ENCODE results near the gene NAA25.

The NAA25 gene

DNA sequence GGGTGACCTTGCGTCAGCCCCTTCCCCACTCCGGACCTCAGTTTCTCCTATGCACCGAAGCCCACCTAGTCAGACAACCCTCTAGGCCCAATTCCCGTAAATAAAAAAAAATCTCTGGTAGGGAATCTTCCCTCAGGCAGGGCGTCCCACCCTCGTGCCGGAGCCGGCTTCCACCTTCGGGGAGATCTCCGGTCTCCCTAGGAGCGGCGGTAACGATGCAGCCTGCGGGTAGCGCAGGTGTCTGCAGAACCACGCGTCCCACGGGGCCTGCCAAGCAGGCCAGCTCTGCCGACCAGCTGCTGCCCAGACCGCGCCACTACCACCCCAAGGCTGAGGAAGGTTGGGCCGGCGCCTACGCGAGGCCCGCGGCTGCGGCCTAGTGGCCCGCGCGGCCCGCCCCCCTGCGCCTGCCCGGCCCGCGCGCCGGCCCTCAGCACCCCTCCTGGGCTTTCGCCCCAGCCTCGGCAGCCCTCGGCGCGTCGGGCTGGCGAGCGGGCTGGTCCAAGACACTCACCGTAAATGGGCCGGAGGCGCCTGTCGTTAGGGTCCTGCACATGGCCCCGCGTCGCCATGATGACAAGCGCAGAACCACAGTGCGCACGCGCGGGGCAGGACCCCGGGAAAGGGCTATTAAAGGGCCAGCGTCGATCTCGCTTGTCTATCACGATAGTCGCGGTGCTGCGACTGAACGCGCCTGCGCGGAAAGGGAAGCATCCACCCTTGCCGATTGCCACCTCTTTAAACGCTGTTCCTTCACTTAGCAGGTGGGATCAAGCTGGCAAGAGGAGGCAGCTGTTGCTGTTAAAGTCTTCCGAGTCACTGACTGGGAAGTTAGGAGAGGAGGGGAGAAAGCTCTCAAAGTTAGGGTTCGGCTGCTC, at the start of gene NAA25:
Gene NAA25 (minus strand): TSS at position 582 of the 878 bp plus-strand sequence. CDS start 10 bp downstream, at position 572.
- peak; percentile 92 for DNase-seq (ENCODE audit: low spot score)

DNA sequence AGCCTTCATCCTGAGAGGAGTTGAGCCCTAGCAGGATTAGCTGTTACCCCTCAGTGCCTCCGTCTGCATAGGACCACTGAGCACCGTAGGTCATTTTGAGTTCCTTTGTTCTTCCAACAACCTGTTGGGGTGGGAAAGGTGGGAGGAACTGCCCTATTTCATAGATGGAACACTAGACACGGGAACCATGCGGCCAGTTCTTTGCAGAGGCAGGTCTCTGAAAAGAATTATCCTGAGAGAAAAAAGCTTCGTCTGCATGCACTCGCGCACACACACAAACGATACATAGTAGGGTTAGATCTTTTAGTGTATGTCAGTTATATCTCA, 45.3 kb upstream of the NAA25 start:
- DNase-seq (ENCODE audit: low spot score) = no peak

DNA sequence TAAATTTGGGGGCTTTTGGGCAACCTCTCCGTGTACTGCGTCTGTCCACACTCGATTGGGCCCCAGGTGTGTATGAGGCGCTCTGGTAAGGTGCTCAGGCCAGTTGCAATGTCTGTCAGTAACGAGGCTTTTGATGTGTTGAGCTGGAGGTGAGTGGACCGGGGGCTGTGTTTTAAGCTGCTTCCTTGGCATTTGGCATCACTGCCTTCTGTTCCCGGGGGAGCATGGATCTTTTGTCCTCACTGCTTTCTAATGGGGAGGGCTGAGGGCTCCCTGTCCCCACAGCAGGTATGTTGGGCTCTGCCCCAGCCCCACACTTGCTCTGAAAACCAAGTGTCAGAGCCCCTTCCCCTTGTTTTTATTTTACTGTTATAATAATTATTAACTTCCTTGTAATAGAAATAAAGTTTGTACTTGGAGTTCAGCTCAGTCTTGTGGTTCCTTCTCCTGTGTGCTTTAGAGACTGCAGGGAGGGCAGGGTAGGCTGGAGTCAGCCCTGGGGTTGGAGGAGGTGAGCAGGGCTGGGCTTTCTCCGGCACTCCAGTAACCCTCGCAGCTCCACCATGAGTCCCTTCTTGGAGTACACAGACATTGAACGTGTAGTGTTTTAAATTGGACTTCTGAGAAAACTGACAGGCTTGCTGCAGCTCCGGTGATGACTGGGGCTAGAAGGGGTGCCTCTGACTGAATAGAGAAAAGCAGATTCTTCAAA, 44.8 kb upstream of the NAA25 start:
- no peak for DNase-seq (ENCODE audit: low spot score)

DNA sequence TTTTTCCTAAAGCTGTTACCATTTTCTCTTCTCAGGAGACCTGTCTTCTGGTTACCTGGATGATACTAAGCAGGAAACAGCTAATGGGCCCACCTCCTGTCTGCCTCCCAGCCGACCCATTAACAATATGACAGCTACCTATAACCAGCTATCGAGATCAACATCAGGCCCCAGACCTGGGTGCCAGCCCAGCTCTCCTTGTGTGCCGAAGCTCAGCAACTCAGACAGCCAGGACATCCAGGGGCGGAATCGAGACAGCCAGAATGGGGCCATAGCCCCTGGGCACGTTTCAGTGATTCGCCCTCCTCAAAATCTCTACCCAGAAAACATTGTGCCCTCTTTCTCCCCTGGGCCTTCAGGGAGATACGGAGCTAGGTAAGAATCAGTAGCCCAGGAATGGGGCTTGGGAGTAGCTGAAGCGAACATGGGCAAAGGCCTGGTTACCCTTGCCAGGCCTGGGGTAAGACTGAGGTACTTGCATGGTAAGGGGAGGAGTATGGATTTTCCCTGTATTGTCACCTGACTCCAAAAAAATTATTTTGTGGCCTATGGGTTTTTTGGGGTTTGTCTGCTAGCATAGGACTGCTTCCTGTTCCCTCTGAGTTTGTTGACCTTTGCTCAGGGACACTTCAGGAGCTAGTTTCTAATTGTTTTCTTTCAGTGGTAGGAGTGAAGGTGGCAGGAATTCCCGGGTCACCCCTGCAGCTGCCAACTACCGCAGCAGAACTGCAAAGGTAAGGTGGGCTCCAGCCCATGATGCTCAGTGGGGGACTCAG, 43.4 kb upstream of the NAA25 start:
- no peak for DNase-seq (ENCODE audit: low spot score)

DNA sequence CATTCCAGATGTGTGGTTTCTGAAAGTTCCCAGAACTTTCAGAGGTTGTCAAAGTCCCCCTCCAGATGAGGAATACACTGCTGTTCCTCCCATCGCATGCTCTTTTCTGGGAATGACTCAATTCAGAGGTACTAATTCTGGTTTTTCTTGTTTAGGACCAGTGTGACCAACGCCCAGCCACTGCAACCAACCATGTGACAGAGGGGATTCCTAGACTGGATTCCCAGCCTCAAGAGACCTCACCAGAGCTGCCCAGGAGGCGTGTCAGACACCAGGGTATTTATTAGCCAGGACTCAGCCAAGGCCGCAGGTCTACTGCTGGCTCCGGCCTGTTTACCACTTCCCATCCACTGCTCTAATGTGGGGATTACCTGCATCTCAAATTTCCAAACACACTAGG, 41.0 kb upstream of the NAA25 start:
- no peak for DNase-seq (ENCODE audit: low spot score)

DNA sequence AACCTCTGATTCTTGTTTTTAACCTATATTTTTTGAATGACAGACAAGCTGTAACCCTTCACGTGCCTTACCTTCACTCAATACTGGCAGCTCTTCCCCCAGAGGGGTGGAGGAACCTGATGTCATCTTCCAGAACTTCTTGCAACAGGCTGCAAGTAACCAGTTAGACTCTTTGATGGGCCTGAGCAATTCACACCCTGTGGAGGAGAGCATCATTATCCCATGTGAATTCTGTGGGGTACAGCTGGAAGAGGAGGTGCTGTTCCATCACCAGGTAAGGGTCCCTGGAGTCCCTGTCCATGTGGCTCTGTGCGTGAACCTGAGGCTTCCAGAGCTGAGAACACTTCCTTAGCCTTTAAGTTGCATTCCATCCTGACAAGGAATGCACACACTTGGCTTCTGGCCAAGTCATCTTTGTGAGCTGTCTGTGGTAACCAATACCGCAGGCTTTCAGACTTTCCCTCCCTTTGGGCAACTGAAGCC, 39.5 kb upstream of the NAA25 start:
- DNase-seq (ENCODE audit: low spot score) = no peak

DNA sequence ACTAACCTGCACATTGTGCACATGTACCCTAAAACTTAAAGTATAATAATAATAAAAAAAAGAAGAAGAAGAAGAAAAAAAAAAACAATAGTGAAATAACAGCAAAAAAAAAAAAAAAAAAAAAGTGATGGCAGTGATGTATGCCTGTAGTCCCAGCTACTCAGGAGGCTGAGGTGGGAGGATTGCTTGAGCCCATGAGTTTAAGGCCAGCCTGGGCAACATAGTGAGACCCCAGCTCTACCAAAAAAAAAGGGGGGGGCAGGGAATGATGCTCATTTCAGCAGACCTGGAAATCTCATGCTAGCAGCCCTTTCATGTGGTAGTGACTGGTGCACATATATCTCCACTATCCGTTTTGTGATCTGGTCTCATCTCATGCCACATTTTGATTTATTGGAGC, 37.5 kb upstream of the NAA25 start:
- DNase-seq (ENCODE audit: low spot score) = no peak

DNA sequence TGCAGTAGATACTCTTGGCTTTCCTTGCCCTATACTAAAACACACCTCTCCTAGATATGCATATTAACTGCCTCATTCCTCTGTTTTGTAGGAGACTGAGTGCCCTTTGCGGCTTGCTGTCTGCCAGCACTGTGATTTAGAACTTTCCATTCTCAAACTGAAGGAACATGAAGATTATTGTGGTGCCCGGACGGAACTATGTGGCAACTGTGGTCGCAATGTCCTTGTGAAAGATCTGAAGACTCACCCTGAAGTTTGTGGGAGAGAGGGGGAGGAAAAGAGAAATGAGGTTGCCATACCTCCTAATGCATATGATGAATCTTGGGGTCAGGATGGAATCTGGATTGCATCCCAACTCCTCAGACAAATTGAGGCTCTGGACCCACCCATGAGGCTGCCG, 32.1 kb upstream of the NAA25 start:
- no peak for DNase-seq (ENCODE audit: low spot score)

DNA sequence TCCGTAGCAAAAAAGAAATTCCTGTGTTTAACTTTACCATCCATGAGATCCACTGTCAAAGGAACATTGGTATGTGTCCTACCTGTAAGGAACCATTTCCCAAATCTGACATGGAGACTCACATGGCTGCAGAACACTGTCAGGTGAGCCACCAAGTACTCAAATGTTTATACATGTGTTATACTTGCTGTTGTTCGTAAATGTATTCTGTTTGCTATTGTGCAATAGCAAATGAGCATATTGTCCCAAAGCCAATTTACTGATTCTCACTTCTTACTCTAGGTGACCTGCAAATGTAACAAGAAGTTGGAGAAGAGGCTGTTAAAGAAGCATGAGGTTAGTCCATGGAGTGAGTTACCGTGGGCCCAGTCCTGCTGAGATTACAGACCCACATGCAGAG, 26.1 kb upstream of the NAA25 start:
- no peak for DNase-seq (ENCODE audit: low spot score)

DNA sequence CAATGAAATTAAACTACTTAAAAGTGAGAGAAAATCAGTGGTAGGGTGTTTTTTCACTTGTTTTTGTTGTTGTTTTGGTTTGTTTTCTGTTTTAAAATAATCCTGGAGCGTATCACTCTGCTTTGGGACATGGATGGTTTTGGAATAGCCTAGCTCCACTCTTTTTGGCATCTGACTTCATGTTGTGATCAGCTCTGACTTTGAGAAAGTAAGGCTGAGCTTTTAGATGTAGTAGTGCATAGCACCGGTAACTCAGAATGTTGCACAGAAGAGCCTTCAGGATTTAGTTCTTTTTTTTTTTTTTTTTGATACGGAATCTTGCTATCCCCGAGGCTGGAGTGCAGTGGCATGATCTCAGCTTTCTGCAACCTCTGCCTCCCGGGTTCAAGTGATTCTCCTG, 24.8 kb upstream of the NAA25 start:
- DNase-seq (ENCODE audit: low spot score) = no peak

DNA sequence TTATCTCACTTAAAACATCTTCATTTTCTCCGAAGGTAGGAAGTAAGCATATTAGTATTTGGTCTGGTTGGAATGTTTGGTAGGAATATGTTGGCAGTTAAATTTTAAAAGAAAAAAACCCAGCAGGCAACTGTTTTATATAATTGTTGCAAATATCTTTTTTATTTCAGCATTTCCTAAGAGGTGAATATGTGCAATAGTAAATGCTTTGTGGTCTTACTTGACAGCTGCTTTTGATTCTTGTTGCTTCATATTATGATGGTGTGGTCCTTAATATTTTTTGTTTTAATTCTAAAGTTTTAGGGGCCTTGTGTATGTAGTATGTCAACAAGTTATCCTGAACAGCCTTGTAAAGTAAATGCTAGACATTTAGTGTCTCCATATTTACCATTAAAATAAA, 23.1 kb upstream of the NAA25 start:
- DNase-seq (ENCODE audit: low spot score) = no peak

DNA sequence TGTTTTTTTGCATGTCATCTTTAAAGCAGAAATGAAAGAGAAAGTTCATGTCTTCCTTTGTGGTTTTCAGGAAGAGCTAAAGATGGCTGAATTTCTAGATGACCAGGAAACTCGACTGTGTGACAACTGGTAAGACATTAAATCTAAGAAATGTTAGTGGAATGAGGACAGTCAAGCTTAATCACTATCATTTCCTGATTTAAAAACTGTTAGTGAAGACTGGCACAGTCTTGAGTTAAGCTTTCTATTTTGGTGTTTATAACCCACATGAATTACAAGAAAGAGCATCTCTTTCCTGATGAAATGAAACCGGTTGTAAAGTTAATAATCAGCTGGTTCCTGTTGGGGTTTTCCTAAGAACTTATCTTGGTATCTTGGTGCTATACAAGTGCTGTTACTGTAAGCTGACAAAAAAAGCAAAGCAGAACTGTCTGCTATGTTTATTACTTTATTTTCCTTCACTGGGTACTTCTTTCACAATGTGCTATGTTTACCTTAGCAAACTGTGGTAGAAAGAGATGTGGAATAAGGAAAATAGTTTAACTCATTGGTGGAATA, 21.9 kb upstream of the NAA25 start:
- no peak for DNase-seq (ENCODE audit: low spot score)

DNA sequence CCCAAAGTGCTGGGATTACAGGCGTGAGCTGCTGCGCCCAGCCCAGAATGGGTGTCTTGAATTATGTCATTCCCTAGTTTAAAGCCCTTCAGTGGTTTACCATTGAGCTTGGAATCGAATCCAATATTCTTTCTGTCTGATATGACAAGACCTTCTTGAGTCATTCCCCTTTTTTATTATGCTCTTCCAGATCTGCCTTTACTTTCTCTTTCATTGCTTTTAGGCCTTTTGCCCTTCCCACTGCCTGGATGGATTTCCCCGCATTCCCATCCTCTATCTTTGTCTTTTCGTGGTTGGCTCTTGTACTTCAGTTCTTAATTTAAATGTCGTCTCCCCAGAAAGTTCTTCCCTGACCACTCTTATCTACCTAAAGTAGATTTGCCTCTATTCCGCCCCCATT, 18.3 kb upstream of the NAA25 start:
- no peak for DNase-seq (ENCODE audit: low spot score)

DNA sequence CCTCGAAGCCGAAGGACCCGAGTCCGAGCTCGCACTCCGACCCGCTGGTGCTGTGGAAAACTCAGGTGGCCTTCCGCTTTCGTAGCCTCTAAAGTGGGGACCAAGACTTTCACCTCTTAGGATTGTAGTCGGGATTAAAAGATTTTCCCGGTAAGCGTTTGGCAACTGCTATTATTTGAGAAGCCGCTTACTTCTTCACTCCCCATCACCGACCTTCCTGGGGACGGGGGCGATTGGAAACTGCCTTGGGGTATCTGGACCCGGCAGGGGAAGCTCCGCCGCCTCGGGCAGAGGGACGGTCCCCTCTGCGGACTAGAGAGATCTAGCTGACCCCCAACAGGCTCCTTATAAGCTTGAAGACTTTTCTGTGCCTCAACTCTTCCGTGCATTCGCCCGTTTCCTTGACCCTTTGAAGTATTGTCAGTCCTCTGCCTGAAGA, 17.4 kb upstream of the NAA25 start:
- no peak for DNase-seq (ENCODE audit: low spot score)

DNA sequence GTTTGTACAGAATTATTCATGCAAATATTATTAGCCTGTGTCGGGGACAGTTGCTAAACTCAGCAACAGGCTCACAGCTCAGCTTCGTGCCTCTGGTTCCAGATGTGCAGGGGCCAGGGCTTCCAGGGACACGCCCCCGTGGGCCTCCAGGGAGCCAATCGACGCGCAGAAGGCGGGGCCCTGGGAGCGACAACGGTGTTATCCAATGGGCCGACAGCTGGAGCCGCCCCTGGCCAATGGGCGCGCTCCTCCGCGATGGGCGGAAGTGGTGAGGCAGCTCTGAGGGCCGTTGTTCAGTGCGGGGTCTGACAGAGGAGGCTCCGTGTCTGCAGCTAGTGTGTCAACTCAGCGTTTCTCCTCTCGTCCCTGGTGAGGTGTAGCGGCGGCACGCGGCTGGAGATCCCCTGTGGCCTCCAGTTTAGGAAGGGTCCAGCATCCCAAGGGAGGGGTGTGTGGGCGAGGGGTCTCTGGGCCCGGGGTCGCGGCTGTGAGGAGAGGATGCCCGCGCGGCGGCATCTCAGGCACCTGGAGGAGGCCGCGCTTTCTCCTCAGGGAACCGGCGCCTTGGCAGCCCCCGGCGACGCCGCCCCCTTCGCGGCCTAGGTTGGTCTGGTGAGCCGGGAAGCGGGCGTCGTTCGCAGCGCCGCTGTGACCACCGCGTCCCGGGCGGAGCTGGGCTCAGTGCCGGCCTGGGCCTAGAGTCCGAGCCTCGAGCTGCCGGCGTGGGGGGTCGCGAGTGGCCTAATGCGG, 16.8 kb upstream of the NAA25 start, which contains the start of gene TRAFD1:
Gene TRAFD1 (plus strand): TSS at position 311 of the 750 bp plus-strand sequence. CDS start 4,963 bp downstream, outside the sequence.
- DNase-seq (ENCODE audit: low spot score) = peak; percentile 97

DNA sequence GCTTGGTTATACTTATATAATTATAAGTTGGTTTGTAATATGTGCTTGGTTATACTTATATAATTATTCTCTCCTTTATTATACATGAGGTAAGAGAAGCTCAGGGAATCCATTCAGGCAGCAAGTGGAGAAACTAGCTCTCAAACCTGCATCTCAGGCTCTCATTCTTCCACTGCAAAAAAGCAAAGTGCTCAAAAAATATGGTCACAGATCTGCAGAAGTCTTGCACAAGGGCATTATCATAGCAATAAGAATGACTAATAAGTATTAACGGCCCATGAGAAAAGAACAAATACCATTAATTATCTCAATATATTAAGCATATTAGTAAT, 16.3 kb upstream of the NAA25 start:
- DNase-seq (ENCODE audit: low spot score) = no peak

DNA sequence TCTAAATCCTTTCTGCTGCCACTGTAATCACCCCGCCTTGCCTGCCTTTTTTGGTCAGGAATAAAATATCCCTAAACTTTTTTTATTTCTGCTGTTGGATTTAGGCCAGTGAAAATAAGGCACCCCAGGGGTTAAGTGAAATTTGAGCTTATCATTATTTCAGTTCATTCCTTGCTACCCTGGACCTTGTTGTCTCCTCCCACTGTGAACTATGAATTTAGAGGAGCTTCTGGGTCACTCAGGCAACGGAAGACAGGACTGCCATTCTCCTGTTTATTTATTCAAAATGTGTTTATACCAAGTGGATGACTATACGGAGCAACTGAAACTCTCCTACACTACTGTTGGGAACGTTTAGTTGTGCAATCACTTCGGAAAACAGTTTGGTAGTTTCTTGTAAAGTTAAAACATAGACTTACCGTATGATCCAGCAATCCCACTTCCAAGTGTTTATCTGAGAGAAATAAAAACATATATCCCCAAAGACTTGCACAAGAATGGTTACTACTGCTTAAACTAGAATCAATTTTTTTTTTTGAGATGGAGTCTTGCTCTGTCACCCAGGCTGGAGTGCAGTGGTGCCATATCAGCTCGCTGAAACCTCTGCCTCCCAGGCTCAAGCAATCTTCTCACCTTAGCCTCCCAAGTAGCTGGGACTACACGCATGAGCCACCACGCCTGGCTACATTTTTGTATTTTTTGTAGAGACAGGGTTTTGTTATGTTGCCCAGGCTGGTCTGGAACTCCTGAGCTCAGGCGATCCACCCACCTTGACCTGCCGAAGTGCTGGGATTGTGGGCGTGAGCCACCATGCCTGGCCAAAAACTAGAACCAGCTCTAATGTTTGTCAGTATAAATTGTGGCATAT, 14.5 kb upstream of the NAA25 start:
- no peak for DNase-seq (ENCODE audit: low spot score)

DNA sequence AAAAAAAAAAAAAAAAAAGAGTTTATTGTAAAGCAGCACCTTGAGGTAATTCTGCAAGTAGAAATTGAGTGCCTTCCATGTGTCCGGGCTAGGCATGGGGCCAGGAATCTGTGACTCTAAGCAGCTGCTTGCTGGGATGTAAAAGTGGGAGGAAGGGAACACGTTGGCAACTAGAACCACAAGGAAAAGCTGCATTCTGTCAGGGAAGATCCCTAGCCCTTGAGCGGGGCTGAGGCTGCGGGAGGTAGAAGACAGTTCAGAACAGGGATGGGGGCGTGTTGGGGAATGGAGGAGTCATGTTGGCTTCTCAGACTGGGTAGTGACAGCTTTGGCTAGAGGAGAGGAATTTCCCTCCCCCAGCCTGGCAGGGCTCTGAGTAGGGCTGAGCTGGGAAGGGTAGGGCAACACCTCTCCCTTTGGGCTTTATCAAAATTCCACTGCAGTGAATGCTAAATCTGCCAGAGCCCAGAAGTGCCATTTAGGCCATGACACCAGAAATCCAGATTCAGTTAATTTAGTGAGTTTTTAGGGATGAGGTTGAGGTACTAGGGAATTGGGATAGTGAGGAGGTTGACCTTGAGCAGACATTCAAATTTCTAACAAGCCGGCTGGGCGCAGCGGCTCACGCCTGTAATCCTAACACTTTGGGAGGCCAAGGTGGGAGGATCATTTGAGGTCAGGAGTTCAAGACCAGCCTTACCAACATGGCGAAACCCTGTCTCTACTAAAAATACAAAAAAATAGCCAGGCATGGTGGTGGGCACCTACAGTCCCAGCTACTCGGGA, 13.4 kb upstream of the NAA25 start:
- DNase-seq (ENCODE audit: low spot score) = no peak

DNA sequence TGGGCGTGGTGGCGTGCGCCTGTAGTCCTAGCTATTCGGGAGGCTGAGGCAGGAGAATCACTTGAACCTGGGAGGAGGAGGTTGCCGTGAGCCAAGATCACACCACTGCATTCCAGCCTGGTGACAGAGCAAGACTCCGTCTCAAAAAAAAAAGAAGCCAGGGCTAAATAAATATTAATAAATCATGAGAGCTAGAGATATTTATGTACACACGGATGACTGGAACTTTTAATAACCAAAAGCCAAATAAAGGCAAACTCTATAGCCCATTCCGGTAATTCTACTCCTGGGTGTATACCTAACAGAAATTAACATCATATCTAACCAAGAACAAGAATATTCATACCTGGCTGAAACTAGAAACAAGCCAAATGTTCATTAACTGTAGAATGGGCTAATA, 9.1 kb upstream of the NAA25 start:
- DNase-seq (ENCODE audit: low spot score) = no peak

Data from COLO829 (cell line).